MG63 (cell line): ENCODE measurements around the gene PPM1F. TPM values are rescaled to one million over a fixed set of nuclear protein-coding genes. Genes with fewer than 3 reads are reported as not detected.

Experiments used
- DNase-seq: peaks from one replicate; pipeline ENCODE4 v3.0.0-alpha.2; 2020
- H3K27me3 ChIP-seq: fragments of 250-450 bp; sonication (Bioruptor Pico); 2 replicates; pipeline ENCODE4 v1.5.1; 2020; ENCODE audit warnings: mild to moderate bottlenecking, moderate library complexity
- H3K36me3 ChIP-seq: fragments of 250-450 bp; sonication (Bioruptor Pico); 2 replicates; pipeline ENCODE4 v1.5.1; 2020; ENCODE audit warnings: mild to moderate bottlenecking, moderate library complexity
- H3K4me3 ChIP-seq: fragments of 250-450 bp; sonication (Bioruptor Pico); 2 replicates; pipeline ENCODE4 v1.5.1; 2020; ENCODE audit warnings: mild to moderate bottlenecking, moderate library complexity
- H3K9me3 ChIP-seq: fragments of 250-450 bp; sonication (Bioruptor Pico); 2 replicates; pipeline ENCODE4 v1.5.1; 2020; ENCODE audit warnings: mild to moderate bottlenecking, moderate library complexity
- total RNA-seq: library from RNA; depleted of rRNA; stranded (reverse); fragments of >200 nt; shearing (Covaris generic); gene quantifications from 2 replicates; pipeline ENCODE4 v1.2.3, GENCODE V29; 2014; ENCODE audit warnings: low replicate concordance; rRNA removed

PPM1F gene, protein sequence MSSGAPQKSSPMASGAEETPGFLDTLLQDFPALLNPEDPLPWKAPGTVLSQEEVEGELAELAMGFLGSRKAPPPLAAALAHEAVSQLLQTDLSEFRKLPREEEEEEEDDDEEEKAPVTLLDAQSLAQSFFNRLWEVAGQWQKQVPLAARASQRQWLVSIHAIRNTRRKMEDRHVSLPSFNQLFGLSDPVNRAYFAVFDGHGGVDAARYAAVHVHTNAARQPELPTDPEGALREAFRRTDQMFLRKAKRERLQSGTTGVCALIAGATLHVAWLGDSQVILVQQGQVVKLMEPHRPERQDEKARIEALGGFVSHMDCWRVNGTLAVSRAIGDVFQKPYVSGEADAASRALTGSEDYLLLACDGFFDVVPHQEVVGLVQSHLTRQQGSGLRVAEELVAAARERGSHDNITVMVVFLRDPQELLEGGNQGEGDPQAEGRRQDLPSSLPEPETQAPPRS
- total RNA-seq = 27.1 and 45.5 TPM in 2 replicates

DNA sequence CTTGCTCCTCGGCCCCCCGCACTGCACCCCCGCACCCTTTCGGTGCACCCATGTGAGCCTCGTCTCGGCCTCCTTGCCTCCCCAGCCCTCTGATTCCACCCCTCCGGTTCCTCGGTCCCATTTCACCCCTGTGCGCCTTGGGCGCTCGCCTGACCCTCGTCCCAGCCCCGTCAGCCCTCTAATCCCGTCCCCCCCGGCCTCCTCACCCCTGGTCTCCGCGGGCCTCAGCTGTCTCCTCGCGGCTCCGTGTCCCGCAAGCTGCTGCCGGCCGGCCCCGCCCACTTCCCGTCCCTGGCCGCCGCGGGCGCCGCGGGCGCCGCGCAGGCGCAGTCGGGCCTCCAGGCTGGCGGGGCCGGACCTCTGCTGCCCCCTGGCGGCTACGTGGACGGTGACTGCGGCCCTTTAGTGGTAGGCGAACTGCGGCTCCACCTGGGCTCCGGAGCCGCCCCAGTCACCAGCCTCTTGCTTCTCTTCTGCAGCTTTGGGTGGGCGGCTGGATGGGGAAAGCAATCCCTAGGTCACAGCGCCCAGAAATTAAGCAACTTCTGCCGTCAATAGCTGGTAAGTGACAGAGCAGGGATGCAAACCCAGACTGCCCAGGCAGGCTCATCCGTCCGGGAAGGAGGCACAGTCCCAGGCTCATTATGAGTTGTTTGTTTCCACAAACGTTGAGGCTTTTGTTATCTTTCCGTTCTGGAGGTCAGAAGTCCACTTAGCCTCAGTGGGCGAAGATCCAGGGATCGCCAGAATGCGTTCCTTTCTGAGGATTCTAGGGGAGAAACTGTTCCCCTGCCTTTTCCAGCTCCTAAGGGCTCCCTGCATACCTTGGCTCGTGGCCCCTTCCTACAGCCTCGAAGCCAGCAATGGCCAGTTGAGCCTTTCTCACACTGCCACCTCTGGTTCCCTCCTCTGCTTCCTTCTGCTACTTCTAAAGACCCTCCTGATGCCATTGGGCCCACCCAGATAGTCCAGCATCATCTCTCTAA lies at the start of gene PPM1F:
TSS of gene PPM1F (minus strand) at position 263 of the 986 bp plus-strand sequence. CDS start 6,800 bp downstream, outside the sequence.
- DNase-seq = peak; percentile 77
- H3K4me3 ChIP-seq = peak within 1 kb of the TSS; percentile 79
- no peaks in the 10 kb centered on the region for H3K27me3 ChIP-seq
- H3K36me3 ChIP-seq = peaks cover 4% of the 10 kb centered on the region; the same call in 1 of the 2 replicates
- H3K9me3 ChIP-seq = no peaks in the 10 kb centered on the region

DNA sequence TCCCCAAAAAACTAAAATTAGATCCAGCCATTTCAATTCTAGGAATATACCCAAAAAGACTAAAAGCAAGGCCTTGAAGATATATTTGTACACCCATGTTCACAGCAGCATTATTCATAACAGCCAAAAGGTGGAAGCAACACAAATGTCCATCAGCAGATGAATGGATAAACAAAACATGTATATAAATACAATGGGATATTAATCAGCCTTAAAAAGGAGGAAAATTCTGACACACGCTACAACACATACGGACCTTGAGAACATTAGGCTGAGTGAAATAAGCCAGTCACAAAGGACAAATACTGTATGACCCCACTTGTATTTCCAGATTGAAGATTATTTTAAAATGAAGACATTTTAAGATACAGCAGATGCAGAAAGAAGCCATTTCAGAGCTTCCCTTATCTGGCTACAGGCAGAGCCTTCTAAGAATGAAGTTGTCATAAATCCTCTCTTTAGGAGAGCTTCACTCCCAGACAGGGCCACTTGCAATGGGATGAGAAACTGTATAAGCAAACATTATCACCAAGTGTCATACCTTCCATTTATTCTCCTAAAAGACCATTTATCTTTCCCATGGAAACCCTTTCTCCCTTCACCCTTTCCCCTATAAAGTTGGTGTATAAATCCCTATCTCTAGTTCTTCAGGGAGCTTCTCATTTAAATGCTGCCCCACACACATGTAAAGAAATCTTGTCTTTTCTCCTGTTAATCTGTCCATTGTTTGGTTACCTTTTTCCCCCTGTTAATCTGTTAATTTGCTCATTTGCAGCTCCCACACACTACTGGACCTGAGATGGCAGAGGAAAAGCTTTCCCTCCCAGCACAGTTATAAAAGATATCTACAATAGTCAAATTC lies 49.2 kb upstream of the PPM1F start:
- Histone ChIP-seq H3K27me3 (no peaks in the 10 kb centered on the region; the same call in 1 of the 2 replicates), H3K9me3 (no peaks in the 10 kb centered on the region), H3K4me3 (no peak overlapping the region), H3K36me3 (no peaks in the 10 kb centered on the region)
- DNase-seq = no peak

DNA sequence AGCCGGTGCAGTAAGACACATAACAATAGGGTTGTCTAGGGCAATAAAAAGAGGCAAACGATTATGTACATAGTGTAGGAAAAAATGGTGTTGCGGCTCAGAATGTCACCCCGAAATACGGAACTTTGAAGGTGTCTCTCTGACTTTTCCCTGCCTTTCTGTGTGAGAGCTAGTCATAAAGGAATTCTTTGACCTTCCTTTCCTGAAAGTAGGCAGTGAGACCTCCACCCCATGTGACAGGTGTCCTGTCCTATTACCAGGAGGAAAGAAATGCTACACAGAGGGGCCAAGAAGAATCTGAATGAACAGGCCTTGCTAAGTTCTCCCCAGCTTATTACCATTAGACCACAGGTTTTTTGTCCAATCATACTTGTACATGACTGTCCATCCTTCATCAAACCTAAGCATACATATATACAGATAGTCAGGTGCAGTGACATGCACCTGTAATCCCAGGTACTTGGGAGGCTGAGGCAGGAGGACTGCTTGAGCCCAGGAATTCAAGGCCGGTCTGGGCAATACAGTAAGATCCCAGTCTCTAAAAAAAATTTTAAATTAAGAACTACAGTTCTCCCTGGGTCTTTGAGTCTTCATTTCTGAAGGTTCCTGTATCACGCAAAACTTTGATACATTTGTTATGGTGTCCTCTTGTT lies 46.1 kb upstream of the PPM1F start:
- Histone ChIP-seq H3K9me3 (no peaks in the 10 kb centered on the region), H3K36me3 (no peaks in the 10 kb centered on the region), H3K27me3 (no peaks in the 10 kb centered on the region; the same call in 1 of the 2 replicates), H3K4me3 (no peak overlapping the region)
- DNase-seq = no peak

DNA sequence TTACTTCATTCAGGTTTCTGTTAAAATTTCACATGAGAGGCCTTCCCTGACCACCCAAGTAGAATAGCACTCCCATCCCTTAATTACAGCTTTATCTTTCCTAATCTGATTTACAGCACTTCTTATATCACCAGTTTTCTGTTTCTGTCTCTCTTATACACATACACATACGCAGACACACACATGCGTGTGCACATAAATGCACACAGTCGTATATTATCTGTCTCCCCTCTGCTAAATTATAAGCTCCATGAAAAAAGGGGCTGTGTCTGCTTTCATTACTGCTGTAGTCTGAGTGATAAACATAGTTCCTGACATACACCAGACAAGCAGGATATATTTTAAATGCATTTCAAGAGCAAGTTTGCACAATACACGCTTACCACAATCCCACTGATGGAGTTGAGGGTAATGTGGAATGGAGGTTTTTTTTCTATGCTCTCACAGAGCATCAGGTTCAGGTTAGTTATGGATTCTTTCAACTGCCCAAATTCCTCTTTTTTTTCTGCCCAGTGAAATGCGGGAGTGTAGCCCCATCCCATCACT lies 43.6 kb upstream of the PPM1F start:
- Histone ChIP-seq H3K9me3 (no peaks in the 10 kb centered on the region), H3K27me3 (no peaks in the 10 kb centered on the region), H3K36me3 (no peaks in the 10 kb centered on the region), H3K4me3 (no peak overlapping the region)
- no peak for DNase-seq

DNA sequence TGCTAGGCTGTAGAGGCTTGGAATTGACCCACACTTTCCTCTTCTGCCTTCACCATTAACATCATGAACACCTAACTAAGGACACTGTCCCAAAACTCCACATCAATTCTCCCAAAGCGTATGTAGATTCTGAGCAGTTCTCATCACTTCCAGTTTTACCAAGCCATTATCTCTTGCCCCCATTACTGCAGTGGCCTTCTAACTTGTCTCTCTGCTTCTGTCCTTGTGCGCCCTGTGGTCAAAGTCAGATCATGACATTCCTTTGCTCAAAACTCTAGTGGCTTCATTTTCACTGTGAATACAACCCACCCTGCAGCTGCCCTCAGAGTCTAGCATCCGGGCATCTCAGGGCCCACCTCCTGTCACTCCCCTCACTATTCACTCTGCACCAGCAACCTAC lies 43.0 kb upstream of the PPM1F start:
- no peaks in the 10 kb centered on the region for H3K27me3 ChIP-seq
- no peak for DNase-seq
- H3K9me3 ChIP-seq = no peaks in the 10 kb centered on the region

DNA sequence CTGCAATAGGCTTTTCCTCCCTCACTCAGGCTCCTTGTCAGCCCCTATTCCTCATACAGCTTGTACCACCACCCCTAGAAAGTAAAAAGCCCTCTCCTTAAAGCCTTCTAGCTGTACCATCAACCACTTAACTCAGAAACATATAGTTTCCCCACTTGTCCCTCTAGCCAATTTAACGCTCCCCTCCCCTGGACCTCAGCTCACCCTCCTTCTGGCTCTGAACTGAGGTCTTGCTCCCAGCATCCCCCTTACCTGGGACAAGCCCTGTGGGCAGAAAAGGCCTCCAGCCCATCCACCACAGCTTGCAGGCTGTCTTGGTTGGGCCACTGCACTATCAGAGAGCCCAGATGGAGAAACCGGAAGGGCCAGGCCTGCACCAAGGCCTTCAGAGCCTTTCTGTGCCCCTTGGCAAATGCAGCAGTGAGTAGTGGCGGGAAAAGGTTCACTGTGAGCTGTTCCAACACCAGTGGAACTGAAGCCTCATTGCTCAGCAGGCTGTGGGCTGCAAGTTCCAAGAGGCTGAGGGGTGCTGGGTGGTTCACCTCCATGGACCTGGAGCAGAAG lies 42.3 kb upstream of the PPM1F start:
- no peaks in the 10 kb centered on the region for H3K36me3 ChIP-seq
- H3K27me3 ChIP-seq = no peaks in the 10 kb centered on the region
- no peak overlapping the region for H3K4me3 ChIP-seq
- no peak for DNase-seq
- H3K9me3 ChIP-seq = no peaks in the 10 kb centered on the region

More for the DNA sequence above, 43.0 kb upstream of the PPM1F start:
- no peaks in the 10 kb centered on the region for H3K36me3 ChIP-seq
- H3K4me3 ChIP-seq = no peak overlapping the region

DNA sequence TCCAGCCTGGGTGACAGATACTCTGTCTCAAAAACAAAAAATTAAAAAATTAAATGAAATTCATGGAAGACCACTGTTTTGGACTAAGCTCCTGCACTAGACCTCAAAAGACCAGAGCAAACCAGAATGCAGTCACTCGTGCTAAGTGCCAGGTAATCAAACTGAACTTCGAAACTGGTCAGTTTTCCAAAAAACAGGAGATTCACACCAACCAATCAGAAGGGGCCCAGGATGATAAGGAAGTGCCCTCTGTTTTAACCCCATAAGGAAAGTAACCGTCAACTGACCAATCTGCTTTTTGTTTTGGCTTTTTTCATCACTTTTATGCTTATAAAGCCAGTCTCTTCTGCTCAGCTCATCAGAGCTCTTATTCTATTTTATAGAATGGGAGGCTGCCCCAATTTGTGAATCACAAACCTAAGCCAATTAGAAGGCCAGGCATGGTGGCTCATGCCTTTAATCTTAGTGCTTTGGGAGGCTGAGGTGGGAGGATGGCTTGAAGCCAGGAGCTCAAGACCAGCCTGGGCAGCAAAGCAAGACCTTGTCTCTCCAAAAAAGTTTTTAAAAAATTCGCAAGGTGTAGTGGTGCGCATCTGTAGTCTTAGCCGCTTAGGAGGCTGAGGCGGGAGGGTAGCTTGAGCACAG lies 40.1 kb upstream of the PPM1F start:
- no peaks in the 10 kb centered on the region for H3K9me3 ChIP-seq
- H3K36me3 ChIP-seq = no peaks in the 10 kb centered on the region
- H3K27me3 ChIP-seq = no peaks in the 10 kb centered on the region
- no peak for DNase-seq
- no peak overlapping the region for H3K4me3 ChIP-seq

DNA sequence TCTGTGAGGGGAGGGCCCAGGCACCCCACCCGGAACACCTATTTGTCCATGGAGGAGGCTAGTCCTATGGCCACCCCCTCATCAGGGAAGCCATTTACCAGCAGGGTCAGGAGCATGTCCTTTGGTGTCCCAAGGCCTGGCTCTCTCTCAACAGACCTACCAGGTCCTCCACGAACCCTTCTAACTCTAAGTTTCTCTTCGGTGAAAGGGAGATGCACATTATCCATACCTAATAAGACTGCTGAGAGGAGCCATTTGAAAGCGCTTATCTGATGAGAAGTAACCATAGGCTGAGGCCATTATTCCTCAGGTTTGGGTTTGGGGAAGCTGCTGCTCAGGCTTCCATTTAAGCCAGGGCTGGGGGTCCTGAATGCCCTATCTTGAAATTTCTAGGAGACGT lies 39.1 kb upstream of the PPM1F start:
- H3K4me3 ChIP-seq = no peak overlapping the region
- no peaks in the 10 kb centered on the region for H3K36me3 ChIP-seq
- no peaks in the 10 kb centered on the region for H3K27me3 ChIP-seq
- H3K9me3 ChIP-seq = no peaks in the 10 kb centered on the region
- DNase-seq = no peak

DNA sequence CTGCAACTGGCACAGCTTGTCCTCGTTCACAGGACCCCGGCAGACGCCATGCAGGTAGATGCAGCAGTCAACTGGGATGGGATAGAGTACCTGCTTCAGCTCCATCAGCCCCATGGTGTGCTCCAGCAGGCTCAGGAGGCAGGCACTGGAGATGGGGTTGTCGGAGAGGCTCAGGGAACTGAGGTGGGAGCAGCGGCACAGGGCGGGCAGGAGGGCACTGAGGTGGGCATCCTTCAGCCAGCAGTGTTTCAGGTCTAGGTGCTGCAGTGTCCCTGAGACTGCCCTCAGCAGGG lies 38.6 kb upstream of the PPM1F start:
- Histone ChIP-seq H3K27me3 (no peaks in the 10 kb centered on the region), H3K4me3 (no peak overlapping the region), H3K9me3 (no peaks in the 10 kb centered on the region), H3K36me3 (no peaks in the 10 kb centered on the region)
- DNase-seq = no peak

DNA sequence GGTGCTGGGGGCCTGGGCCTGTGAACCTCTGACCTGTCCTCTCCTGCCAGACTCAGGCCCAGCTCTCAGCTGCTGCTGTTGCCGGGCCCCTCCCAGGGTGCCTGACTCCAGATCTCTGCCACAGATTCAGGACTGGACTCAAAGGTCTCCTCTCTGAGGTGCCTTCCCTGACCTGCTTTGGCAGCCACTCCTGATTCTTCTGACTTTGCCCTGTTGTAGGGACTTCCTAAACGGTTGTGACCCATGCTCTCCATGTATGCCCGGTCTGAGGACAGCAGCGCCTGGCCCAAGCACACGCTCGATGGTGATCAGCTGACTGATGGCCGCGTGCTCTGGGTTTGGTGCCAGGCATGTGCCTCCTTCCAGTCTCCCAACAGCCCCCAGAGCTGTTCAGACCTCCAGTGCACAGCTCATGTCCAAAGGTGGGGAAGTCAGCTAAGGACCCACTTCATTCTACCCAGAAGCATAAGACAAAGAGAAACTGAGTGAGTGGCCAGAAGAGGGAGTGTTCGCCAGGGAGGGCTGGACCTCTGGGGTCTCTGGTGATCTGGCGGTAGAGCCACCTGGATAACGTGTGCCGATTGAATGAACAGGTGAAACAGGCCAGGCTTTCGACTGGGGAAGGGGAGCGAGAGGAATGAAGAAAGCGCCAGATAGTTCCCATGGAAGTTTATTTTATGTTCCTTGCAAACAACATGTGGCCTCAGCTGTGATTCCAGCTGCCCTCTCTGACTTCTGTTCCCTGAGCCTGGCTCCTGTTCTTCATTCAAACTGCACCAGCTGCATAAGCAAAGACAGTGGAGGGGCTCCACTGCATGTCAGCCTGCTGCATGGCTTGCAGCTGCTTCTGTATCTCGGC lies 38.0 kb upstream of the PPM1F start:
- H3K9me3 ChIP-seq = no peaks in the 10 kb centered on the region
- H3K36me3 ChIP-seq = no peaks in the 10 kb centered on the region
- DNase-seq = no peak
- H3K27me3 ChIP-seq = no peaks in the 10 kb centered on the region
- H3K4me3 ChIP-seq = no peak overlapping the region

DNA sequence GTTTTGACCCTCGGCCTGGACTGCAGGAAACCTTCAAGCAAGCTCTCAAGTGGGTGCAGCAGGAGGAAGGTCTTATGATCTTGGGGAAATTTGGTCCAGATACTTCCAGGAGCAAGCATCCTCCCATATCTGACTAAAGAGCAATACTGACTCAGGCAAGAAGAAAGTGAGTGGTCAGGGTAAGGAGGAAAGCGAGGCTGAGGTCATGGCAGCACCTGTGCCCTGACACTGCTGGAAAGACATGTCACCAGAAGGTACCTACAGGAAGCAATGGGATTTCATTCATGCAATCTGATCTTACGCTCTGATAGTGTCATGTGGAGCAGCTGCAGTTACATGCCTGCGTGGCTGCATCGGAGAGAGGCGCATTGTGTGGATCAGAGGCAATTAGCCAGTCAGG lies 36.4 kb upstream of the PPM1F start:
- Histone ChIP-seq H3K4me3 (no peak overlapping the region), H3K36me3 (no peaks in the 10 kb centered on the region), H3K9me3 (no peaks in the 10 kb centered on the region), H3K27me3 (no peaks in the 10 kb centered on the region)
- no peak for DNase-seq

DNA sequence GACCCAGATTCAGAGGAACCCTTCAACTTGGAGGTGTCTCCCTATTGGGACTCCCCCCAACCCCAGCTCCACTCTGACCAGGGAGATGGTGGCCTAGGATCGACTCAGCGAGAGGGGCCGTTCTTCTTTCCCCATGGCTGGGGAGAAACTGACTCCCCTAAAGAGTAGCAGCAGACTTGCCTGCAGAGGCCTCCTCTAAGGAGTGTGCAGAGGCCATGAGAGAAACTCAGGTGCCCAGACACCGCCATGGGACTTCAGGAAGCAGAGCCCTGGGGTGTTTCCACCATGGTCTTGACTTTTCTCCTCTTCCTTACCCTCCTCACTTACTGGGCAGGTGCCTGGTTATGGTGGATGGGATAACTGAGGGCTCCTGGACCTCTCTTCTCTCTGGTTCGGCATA lies 32.6 kb upstream of the PPM1F start:
- DNase-seq = no peak
- no peak overlapping the region for H3K4me3 ChIP-seq
- no peaks in the 10 kb centered on the region; the same call in none of the 2 replicates for H3K36me3 ChIP-seq
- no peaks in the 10 kb centered on the region for H3K27me3 ChIP-seq
- no peaks in the 10 kb centered on the region for H3K9me3 ChIP-seq

DNA sequence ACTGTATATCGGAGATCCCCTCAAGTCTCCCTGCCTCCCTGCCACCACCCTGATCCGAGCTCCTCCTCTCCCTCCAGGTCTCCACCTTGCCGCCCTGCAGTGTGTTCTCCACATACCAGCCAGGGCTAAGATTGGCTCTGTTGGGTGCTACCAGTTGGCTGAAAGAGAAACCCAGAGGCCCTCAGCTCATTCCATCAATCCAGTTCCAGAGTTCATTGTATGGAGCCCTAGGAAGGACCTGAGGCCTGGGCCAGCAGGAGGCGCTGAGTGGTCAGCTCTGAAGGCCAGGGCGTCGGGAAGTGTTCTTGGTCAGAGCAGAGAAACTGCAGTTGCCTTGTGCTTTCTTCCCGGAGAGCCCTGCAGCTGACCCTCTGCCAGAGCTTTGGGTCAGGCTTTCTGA lies 32.1 kb upstream of the PPM1F start:
- H3K4me3 ChIP-seq = no peak overlapping the region
- H3K36me3 ChIP-seq = no peaks in the 10 kb centered on the region; the same call in none of the 2 replicates
- no peaks in the 10 kb centered on the region for H3K9me3 ChIP-seq
- no peaks in the 10 kb centered on the region for H3K27me3 ChIP-seq
- DNase-seq = peak; percentile 27

DNA sequence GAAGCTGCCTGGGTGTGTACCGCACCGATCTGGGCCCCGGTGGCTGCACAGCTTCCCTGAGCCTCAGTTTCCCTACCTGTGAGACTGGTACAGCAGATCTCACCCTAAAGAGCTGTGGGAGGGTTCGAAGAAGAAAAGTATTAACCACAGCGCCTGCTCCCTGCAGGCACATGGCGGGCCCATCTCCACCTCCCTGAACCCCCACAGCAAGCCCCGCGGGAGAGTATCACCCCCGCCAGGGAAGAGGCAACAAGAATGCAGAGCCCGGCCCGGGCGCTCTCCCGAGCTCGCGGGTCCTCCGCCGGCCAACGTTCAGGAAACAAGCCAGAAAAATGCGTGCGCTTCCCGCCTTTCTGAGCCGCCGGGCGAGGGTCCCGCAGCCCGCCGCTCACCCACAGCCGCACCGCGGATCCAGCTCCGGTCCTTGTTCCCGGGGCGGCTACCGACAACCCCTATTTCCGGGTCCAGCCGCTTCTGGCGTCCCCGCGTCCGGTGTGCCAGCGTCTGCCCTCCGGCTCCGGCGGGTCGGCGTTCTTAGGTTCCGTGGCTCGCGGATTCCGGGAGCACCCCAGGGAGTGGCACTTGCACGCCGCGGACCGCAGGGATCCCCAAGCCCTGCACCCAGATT lies 29.8 kb upstream of the PPM1F start, which contains the start of gene TOP3B:
TSS of gene TOP3B (minus strand) at position 450 of the 628 bp plus-strand sequence. CDS start 7,078 bp downstream, outside the sequence.
- no peaks in the 10 kb centered on the region for H3K9me3 ChIP-seq
- DNase-seq = peak; percentile 81
- peak within 1 kb of the TSS; percentile 86 for H3K4me3 ChIP-seq
- H3K36me3 ChIP-seq = no peaks in the 10 kb centered on the region; the same call in none of the 2 replicates
- no peaks in the 10 kb centered on the region for H3K27me3 ChIP-seq
